HCT116 (cell line): ENCODE measurements around the gene PHTF1. TPM values are rescaled to one million over a fixed set of nuclear protein-coding genes. Genes with fewer than 3 reads are reported as not detected.

Source experiments
- ATAC-seq: fragments of 200-7000 bp; cut with Tn5 transposase; 2 replicates; pipeline ENCODE4 v1.9.1; 2020; ENCODE audit warnings: mild to moderate bottlenecking, moderate library complexity
- BruUV-seq: library from RNA; stranded (reverse); fragments of 400-500 nt; replicated peaks from 2 replicates; lab custom pipeline; 2021; lab: Mats Ljungman, UMichigan
- CTCF ChIA-PET: fragments of 300-600 bp; sonication (Branson Sonifier 250); formaldehyde crosslinking; loops from one replicate; lab custom pipeline; 2021; ENCODE audit warnings: antibody characterized with exemption; lab: Charles Lee
- POLR2A ChIA-PET: fragments of 300-600, 350-600 bp; sonication (Branson Sonifier 250); formaldehyde crosslinking; loops from one replicate; lab custom pipeline; 2021; ENCODE audit warnings: antibody characterized with exemption; lab: Charles Lee
- RAD21 ChIA-PET, 2 experiments: fragments of 300-600 bp; sonication (Branson Sonifier 250); formaldehyde crosslinking; loops; one replicate each; lab custom pipeline; 2023; ENCODE audit warnings: low total read pairs in 2 of 2; ENCODE audit not compliant: uncharacterized antibody in 2 of 2, unreplicated experiment in 2 of 2, low non-redundant PET in 1 of 2; lab: Charles Lee
- DNase-seq: peaks from one replicate; pipeline ENCODE4 v3.0.0-alpha.2; 2010; ENCODE audit warnings: low read depth, low spot score
- H2AFZ ChIP-seq: fragments of 200-600 bp; shearing (Covaris generic), sonication (generic); 2 replicates; pipeline ENCODE4 v1.6.1; 2017; ENCODE audit warnings: low read depth, mixed run types, mixed read lengths, antibody characterized with exemption, low read length; ENCODE audit not compliant: poor library complexity, severe bottlenecking
- H3K27ac ChIP-seq: 2 replicates; pipeline ENCODE4 v1.5.1; 2012; ENCODE audit warnings: low read depth, low read length
- H3K27me3 ChIP-seq: fragments of 200-600 bp; sonication (generic); 2 replicates; pipeline ENCODE4 v1.6.1; 2016; ENCODE audit warnings: mixed run types, low read length, mixed read lengths; ENCODE audit not compliant: insufficient read depth
- H3K36me3 ChIP-seq, 2 experiments: fragments of 200-500 bp in 1 of 2; fragments of 200-600 bp in 1 of 2; sonication (Bioruptor generic) in 1 of 2; sonication (generic) in 1 of 2; 2 replicates each; pipeline versions ENCODE4 v1.5.1 to v1.6.1; 2014 to 2016; ENCODE audit warnings: low read length in 2 of 2, inconsistent platforms in 1 of 2, mixed read lengths in 1 of 2, mixed run types in 1 of 2; ENCODE audit not compliant: insufficient read depth in 2 of 2, control insufficient read depth in 1 of 2
- H3K4me1 ChIP-seq, 2 experiments: fragments of 200-600 bp in 1 of 2; sonication (generic) in 1 of 2; 2 replicates each; pipeline versions ENCODE4 v1.5.1 to v1.6.1; 2012 to 2017; ENCODE audit warnings: low read length in 2 of 2, inconsistent platforms in 1 of 2, mild to moderate bottlenecking in 1 of 2, mixed read lengths in 1 of 2, mixed run types in 1 of 2, moderate library complexity in 1 of 2; ENCODE audit not compliant: insufficient read depth in 2 of 2, control insufficient read depth in 1 of 2
- H3K4me2 ChIP-seq: fragments of 200-600 bp; sonication (generic); 2 replicates; pipeline ENCODE4 v1.6.1; 2017; ENCODE audit warnings: mixed run types, low read length, mixed read lengths
- H3K4me3 ChIP-seq, 2 experiments: fragments of 200-600 bp in 1 of 2; sonication (generic) in 1 of 2; replicated peaks in 1 of 2; 2 replicates each; pipeline ENCODE4 v1.5.1; 2011 to 2016; ENCODE audit warnings: low read length in 2 of 2, control low read depth in 1 of 2, low read depth in 1 of 2, mild to moderate bottlenecking in 1 of 2, mixed read lengths in 1 of 2, mixed run types in 1 of 2
- H3K79me2 ChIP-seq: fragments of 200-600 bp; sonication (generic); 2 replicates; pipeline ENCODE4 v1.6.1; 2017; ENCODE audit warnings: mild to moderate bottlenecking, mixed run types, low read length, moderate library complexity, mixed read lengths; ENCODE audit not compliant: insufficient read depth
- H3K9ac ChIP-seq: fragments of 200-600 bp; sonication (generic); 2 replicates; pipeline ENCODE4 v1.6.1; 2016; ENCODE audit warnings: low read length, mixed read lengths
- H3K9me2 ChIP-seq: fragments of 200-600 bp; sonication (generic), shearing (Covaris generic); 2 replicates; pipeline ENCODE4 v1.6.1; 2017; ENCODE audit warnings: mixed run types, mild to moderate bottlenecking, moderate library complexity; ENCODE audit not compliant: insufficient read depth
- H3K9me3 ChIP-seq, 2 experiments: fragments of 200-500 bp in 1 of 2; fragments of 200-600 bp in 1 of 2; sonication (Bioruptor generic) in 1 of 2; sonication (generic) in 1 of 2; 2 replicates each; pipeline ENCODE4 v1.6.1; 2014 to 2017; ENCODE audit warnings: low read length in 2 of 2, mixed read lengths in 2 of 2, inconsistent platforms in 1 of 2, low read depth in 1 of 2, mild to moderate bottlenecking in 1 of 2, mixed run types in 1 of 2, moderate library complexity in 1 of 2; ENCODE audit not compliant: control insufficient read depth in 1 of 2, insufficient read depth in 1 of 2
- H4K20me1 ChIP-seq: fragments of 200-600 bp; sonication (generic), shearing (Covaris generic); 2 replicates; pipeline ENCODE4 v1.6.1; 2017; ENCODE audit warnings: mixed run types, mild to moderate bottlenecking, moderate library complexity; ENCODE audit not compliant: insufficient read depth
- CBX3 ChIP-seq: IDR thresholded peaks from 2 replicates; pipeline ENCODE4 v1.6.1; 2012; ENCODE audit warnings: low read depth
- CEBPB ChIP-seq: IDR thresholded peaks from 2 replicates; pipeline ENCODE4 v1.6.1; 2012; ENCODE audit warnings: low read depth
- EGR1 ChIP-seq: IDR thresholded peaks from 2 replicates; pipeline ENCODE4 v1.6.1; 2012; ENCODE audit warnings: low read depth
- EZH2 ChIP-seq: fragments of 200-600 bp; sonication (generic); IDR thresholded peaks from 2 replicates; pipeline ENCODE4 v1.6.1; 2017; ENCODE audit warnings: antibody characterized with exemption, mixed run types
- EZH2phosphoT487 ChIP-seq: fragments of 200-600 bp; IDR thresholded peaks from 2 replicates; pipeline ENCODE4 v1.6.1; 2018; ENCODE audit warnings: antibody characterized with exemption, borderline replicate concordance
- POLR2A ChIP-seq: IDR thresholded peaks from 2 replicates; pipeline ENCODE4 v1.7.0; 2011; ENCODE audit warnings: borderline replicate concordance; ENCODE audit not compliant: insufficient read depth, insufficient read length; ENCODE audit errors: extremely low read depth
- POLR2AphosphoS5 ChIP-seq: IDR thresholded peaks from 2 replicates; pipeline ENCODE4 v1.6.1; 2011; ENCODE audit warnings: mild to moderate bottlenecking, low read depth, low read length, moderate library complexity
- SP1 ChIP-seq: IDR thresholded peaks from 2 replicates; pipeline ENCODE4 v1.6.1; 2012; ENCODE audit warnings: low read depth
- SRF ChIP-seq: IDR thresholded peaks from 2 replicates; pipeline ENCODE4 v1.6.1; 2012; ENCODE audit warnings: low read depth
- ZFX ChIP-seq: fragments of 450-650 bp; IDR thresholded peaks from 2 replicates; pipeline ENCODE4 v1.6.1; 2017
- intact Hi-C: fragments of 100-400 bp; cut with micrococcal nuclease; formaldehyde crosslinking; loops from 2 replicates; pipeline ENCODE4 v1.10.0; 2022
- total RNA-seq: library from RNA; stranded (reverse); gene quantifications from one replicate; pipeline ENCODE4 v1.2.1, GENCODE V29; 2021; ENCODE audit not compliant: unreplicated experiment
- TF ChIP-seq, protein P1 (sequence below): IDR thresholded peaks from 2 replicates; pipeline ENCODE4 v1.6.1; 2011; ENCODE audit warnings: mild to moderate bottlenecking, low read length, moderate library complexity; ENCODE audit not compliant: insufficient replicate concordance; ENCODE audit errors: extremely low read depth
- TF ChIP-seq, protein P2 (sequence below), 3 experiments: fragments of 200-600 bp in 1 of 3; sonication (generic) in 1 of 3; IDR thresholded peaks in 2 of 3; conservative IDR thresholded peaks in 1 of 3; 2 replicates each; pipeline ENCODE4 v1.5.1; 2012 to 2017; ENCODE audit warnings: low read depth in 2 of 3, low read length in 2 of 3, antibody characterized with exemption in 1 of 3, borderline replicate concordance in 1 of 3, control low read depth in 1 of 3, mild to moderate bottlenecking in 1 of 3, mixed read lengths in 1 of 3, mixed run types in 1 of 3, moderate library complexity in 1 of 3; ENCODE audit not compliant: insufficient read depth in 1 of 3
- TF ChIP-seq, protein P3 (sequence below): IDR thresholded peaks from 2 replicates; pipeline ENCODE4 v1.6.1; 2012

Gene PHTF1
- total RNA-seq, 1 experiment from 2014 or later: 11.4 TPM

DNA sequence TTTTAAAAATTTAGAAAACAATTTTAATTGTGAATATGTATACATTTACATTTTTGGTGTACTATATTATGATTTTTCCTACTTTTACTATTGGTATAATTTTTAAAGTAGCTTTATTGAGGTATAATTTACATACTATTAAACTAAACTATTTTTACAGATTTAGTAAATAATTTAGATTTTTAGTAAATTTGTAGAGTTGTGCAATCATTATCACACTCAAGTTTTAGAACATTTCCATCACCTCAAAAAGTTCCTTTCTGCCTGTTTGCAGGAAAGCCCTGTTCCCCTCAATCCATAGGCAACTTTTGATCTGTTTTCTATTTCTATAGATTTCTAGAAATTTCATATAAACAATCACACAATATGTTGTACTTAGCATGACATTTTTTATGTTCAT, 8.2 kb downstream of the PHTF1 start:
- Histone ChIP-seq H3K9me3 (no peaks in the 10 kb centered on the region), H3K4me1 (peaks cover 0 to 5% of the 10 kb centered on the region in 2 experiments; a peak in 1 of 4 replicates), H3K9ac (no peak overlapping the region), H3K4me3 (no peak overlapping the region), H3K79me2 (no peaks in the 10 kb centered on the region), H3K9me2 (no peaks in the 10 kb centered on the region), H2AFZ (no peak overlapping the region), H3K27ac (no peak overlapping the region), H3K36me3 (no peaks in the 10 kb centered on the region)
- ATAC-seq (no peak), DNase-seq (no peak)
- ChIA-PET POLR2A (no interaction called here), CTCF (no interaction called here)
- BruUV-seq: no TSS peak
- intact Hi-C loops: no loop called here
- TF ChIP-seq POLR2AphosphoS5 (no peak), POLR2A (no peak)
- TF ChIP-seq, protein P1, sequence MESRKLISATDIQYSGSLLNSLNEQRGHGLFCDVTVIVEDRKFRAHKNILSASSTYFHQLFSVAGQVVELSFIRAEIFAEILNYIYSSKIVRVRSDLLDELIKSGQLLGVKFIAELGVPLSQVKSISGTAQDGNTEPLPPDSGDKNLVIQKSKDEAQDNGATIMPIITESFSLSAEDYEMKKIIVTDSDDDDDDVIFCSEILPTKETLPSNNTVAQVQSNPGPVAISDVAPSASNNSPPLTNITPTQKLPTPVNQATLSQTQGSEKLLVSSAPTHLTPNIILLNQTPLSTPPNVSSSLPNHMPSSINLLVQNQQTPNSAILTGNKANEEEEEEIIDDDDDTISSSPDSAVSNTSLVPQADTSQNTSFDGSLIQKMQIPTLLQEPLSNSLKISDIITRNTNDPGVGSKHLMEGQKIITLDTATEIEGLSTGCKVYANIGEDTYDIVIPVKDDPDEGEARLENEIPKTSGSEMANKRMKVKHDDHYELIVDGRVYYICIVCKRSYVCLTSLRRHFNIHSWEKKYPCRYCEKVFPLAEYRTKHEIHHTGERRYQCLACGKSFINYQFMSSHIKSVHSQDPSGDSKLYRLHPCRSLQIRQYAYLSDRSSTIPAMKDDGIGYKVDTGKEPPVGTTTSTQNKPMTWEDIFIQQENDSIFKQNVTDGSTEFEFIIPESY: no peak
- TF ChIP-seq, protein P2, sequence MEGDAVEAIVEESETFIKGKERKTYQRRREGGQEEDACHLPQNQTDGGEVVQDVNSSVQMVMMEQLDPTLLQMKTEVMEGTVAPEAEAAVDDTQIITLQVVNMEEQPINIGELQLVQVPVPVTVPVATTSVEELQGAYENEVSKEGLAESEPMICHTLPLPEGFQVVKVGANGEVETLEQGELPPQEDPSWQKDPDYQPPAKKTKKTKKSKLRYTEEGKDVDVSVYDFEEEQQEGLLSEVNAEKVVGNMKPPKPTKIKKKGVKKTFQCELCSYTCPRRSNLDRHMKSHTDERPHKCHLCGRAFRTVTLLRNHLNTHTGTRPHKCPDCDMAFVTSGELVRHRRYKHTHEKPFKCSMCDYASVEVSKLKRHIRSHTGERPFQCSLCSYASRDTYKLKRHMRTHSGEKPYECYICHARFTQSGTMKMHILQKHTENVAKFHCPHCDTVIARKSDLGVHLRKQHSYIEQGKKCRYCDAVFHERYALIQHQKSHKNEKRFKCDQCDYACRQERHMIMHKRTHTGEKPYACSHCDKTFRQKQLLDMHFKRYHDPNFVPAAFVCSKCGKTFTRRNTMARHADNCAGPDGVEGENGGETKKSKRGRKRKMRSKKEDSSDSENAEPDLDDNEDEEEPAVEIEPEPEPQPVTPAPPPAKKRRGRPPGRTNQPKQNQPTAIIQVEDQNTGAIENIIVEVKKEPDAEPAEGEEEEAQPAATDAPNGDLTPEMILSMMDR (IDR thresholded peaks at IDR 0.05 in 2 of 3, conservative IDR thresholded peaks at IDR 0.05 in 1 of 3; ENCODE audit: borderline replicate concordance in 1 of 3, insufficient read depth in 1 of 3, low read depth in 2 of 3, low read length in 2 of 3): no peak
- TF ChIP-seq, all 23 proteins: peak for 0
- Histone ChIP-seq H3K4me2 (no peak overlapping the region), H4K20me1 (no peaks in the 10 kb centered on the region), H3K27me3 (no peaks in the 10 kb centered on the region)
- RAD21 ChIA-PET: no interaction called here

DNA sequence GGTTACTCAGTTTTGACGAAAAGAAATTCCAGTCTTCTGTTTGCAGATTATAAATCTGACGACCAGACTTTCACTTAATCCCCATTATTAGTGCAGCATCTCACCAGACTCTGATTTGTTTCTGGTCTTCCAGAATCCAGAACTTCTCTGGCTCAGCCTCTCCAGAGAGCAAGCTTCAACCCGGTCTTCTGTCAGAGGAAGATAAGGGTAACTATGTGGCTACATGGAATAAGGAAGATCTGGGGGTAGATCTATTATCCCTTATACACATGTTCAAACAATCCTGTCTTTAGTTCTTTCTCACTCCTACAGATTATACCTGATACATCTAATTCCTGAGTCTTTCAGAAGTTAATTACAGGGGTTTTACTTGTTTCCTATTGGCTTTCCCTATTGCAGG, 9.9 kb downstream of the PHTF1 start:
- ATAC-seq (no peak), DNase-seq (no peak)
- H3K79me2 ChIP-seq: no peaks in the 10 kb centered on the region
- H3K9me2 ChIP-seq: no peaks in the 10 kb centered on the region
- no peaks in the 10 kb centered on the region for H3K36me3 ChIP-seq
- H2AFZ ChIP-seq: no peak overlapping the region
- H3K4me2 ChIP-seq: no peak overlapping the region
- CTCF ChIA-PET: no interaction called here
- POLR2A ChIA-PET: no interaction called here
- H3K9me3 ChIP-seq: no peaks in the 10 kb centered on the region
- no peaks in the 10 kb centered on the region for H4K20me1 ChIP-seq
- RAD21 ChIA-PET: no interaction called here
- no peak overlapping the region for H3K27ac ChIP-seq
- BruUV-seq: no TSS peak
- no peak overlapping the region for H3K4me3 ChIP-seq
- H3K9ac ChIP-seq: no peak overlapping the region
- H3K27me3 ChIP-seq: no peaks in the 10 kb centered on the region
- TF ChIP-seq ZFX (no peak), POLR2A (no peak), CEBPB (no peak), EZH2phosphoT487 (no peak), EGR1 (no peak), SRF (no peak), SP1 (no peak), CBX3 (no peak), POLR2AphosphoS5 (no peak), EZH2 (no peak)
- TF ChIP-seq, protein P1: no peak
- TF ChIP-seq, protein P3, sequence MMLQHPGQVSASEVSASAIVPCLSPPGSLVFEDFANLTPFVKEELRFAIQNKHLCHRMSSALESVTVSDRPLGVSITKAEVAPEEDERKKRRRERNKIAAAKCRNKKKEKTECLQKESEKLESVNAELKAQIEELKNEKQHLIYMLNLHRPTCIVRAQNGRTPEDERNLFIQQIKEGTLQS: no peak
- H3K4me1 ChIP-seq: peaks cover 0 to 5% of the 10 kb centered on the region in 2 experiments; a peak in 1 of 4 replicates
- intact Hi-C loops: no loop called here
